ENCODE measurements around the gene SOWAHB. TPM values are rescaled to one million over a fixed set of nuclear protein-coding genes. Genes with fewer than 3 reads are reported as not detected.

SOWAHB gene
- total and polyA plus RNA-seq, 9 donors, result 0.05 to 1.3 (median 0.11) TPM; not detected in 3

GRCh38 chr4:76850010-76850441, 47.9 kb downstream of the SOWAHB start:
- no peak overlapping the region for H3K27ac ChIP-seq
- no peaks in the 10 kb centered on the region for H3K4me1 ChIP-seq (ENCODE audit: insufficient read depth)

More at GRCh38 chr4:76850010-76850441, 47.9 kb downstream of the SOWAHB start:
- H3K27me3 ChIP-seq, result no peaks in the 10 kb centered on the region
- DNase-seq, result no peak
- WGBS, 3 donors, result 21 to 33% (median 32%) methylated on average over 4 of the region's 4 CpGs
- TF ChIP-seq POLR2A (IDR thresholded peaks at IDR 0.05) (no peak), CTCF (IDR thresholded peaks at IDR 0.05) (no peak), EP300 (IDR thresholded peaks at IDR 0.05) (no peak)
- no peaks in the 10 kb centered on the region for H3K9me3 ChIP-seq
- H3K4me3 ChIP-seq, result no peak overlapping the region
- H3K36me3 ChIP-seq, result no peaks in the 10 kb centered on the region
- intact Hi-C loops (cut with DNase I), result no loop called here

Other genes with a start within 250 kb of the SOWAHB start
- gene SEPTIN11, start 51.6 kb upstream of the SOWAHB start, total RNA-seq, result 10 to 100 TPM; 29.9 to 86.0 (median 54.1) TPM
- gene SEPTIN11, start 51.6 kb upstream of the SOWAHB start, polyA plus RNA-seq, result 10 to 100 TPM; 24.3 to 43.6 TPM
- gene CCNI, start 177.8 kb upstream of the SOWAHB start, total RNA-seq, result 100 to 1,000 TPM; 220 to 564 (median 355) TPM
- 100 to 1,000 TPM; 296 to 772 TPM for gene CCNI, start 177.8 kb upstream of the SOWAHB start, polyA plus RNA-seq

Measured in ovary (tissue), 9 donors.